Endothelial cell of umbilical vein (primary cell): Measurements from ENCODE around the gene PDE8B. TPM values are rescaled to one million over a fixed set of nuclear protein-coding genes. Genes with fewer than 3 reads are reported as not detected.

Experiments
- BruUV-seq: library from RNA; stranded (reverse); fragments of 400-500 nt; replicated peaks from 2 replicates; lab custom pipeline; 2021; lab: Mats Ljungman, UMichigan
- CTCF ChIA-PET: fragments of 300-600, 350-600 bp; sonication (Branson Sonifier 250); formaldehyde crosslinking; loops from one replicate; lab custom pipeline; 2021; ENCODE audit warnings: antibody characterized with exemption, inconsistent platforms; lab: Charles Lee
- POLR2A ChIA-PET: fragments of 300-600, 350-600 bp; sonication (Branson Sonifier 250); formaldehyde crosslinking; loops from one replicate; lab custom pipeline; 2021; ENCODE audit warnings: antibody characterized with exemption, inconsistent platforms; lab: Charles Lee
- DNase-seq: peaks from one replicate; pipeline ENCODE4 v3.0.0-alpha.2; 2011; ENCODE audit warnings: low read depth, low spot score
- FAIRE-seq: peaks from 2 replicates; lab custom pipeline; 2011; peaks lifted over from hg19 to GRCh38; lab: Jason Lieb, UNC
- H2AFZ ChIP-seq: 2 replicates; pipeline ENCODE4 v1.6.0; 2012; ENCODE audit warnings: low read depth, low read length, control low read depth, inconsistent platforms
- H3K27ac ChIP-seq: 2 replicates; pipeline ENCODE4 v1.5.1; 2011; ENCODE audit warnings: low read depth, mild to moderate bottlenecking, control low read depth, low read length, moderate library complexity; ENCODE audit not compliant: insufficient read depth
- H3K27me3 ChIP-seq, 2 experiments: 2 replicates each; pipeline versions ENCODE4 v1.6.0 to v1.6.1; 2011; ENCODE audit warnings: low read length in 2 of 2, mixed read lengths in 1 of 2; ENCODE audit not compliant: control insufficient read depth in 2 of 2, insufficient read depth in 2 of 2
- H3K36me3 ChIP-seq, 2 experiments: 2 replicates in 1 of 2; 3 replicates in 1 of 2; pipeline ENCODE4 v1.5.1; 2011; ENCODE audit warnings: low read length in 2 of 2, mild to moderate bottlenecking in 1 of 2, moderate library complexity in 1 of 2; ENCODE audit not compliant: control insufficient read depth in 2 of 2, insufficient read depth in 2 of 2; ENCODE audit errors: extremely low read depth in 1 of 2
- H3K4me1 ChIP-seq: 3 replicates; pipeline ENCODE4 v1.5.1; 2011; ENCODE audit warnings: mild to moderate bottlenecking, low read length; ENCODE audit not compliant: control insufficient read depth, insufficient read depth; ENCODE audit errors: extremely low read depth
- H3K4me2 ChIP-seq: 2 replicates; pipeline ENCODE4 v1.6.1; 2011; ENCODE audit warnings: low read length, control low read depth, mixed read lengths; ENCODE audit not compliant: insufficient read depth
- H3K4me3 ChIP-seq, 3 experiments: fragments of 200-600 bp in 1 of 3; sonication (generic), shearing (Covaris generic) in 1 of 3; replicated peaks in 1 of 3; 2 replicates each; pipeline ENCODE4 v1.5.1; 2011 to 2016; ENCODE audit warnings: control low read depth in 3 of 3, low read length in 3 of 3, mild to moderate bottlenecking in 2 of 3, inconsistent platforms in 1 of 3, low read depth in 1 of 3, moderate library complexity in 1 of 3; ENCODE audit not compliant: insufficient read depth in 1 of 3
- H3K79me2 ChIP-seq: 2 replicates; pipeline ENCODE4 v1.6.0; 2012; ENCODE audit warnings: low read length, inconsistent platforms; ENCODE audit not compliant: control insufficient read depth, insufficient read depth
- H3K9ac ChIP-seq: replicated peaks from 2 replicates; pipeline ENCODE3; 2011; ENCODE audit warnings: low read length, control low read depth; ENCODE audit not compliant: insufficient read depth; ENCODE audit errors: extremely low read depth
- H3K9me1 ChIP-seq: replicated peaks from 3 replicates; pipeline ENCODE4 v1.6.0; 2011; ENCODE audit warnings: mild to moderate bottlenecking, low read length; ENCODE audit not compliant: control insufficient read depth, insufficient read depth; ENCODE audit errors: extremely low read depth
- H3K9me3 ChIP-seq: replicated peaks from 2 replicates; pipeline ENCODE4 v1.5.1; 2012; ENCODE audit warnings: low read length, inconsistent platforms; ENCODE audit not compliant: control insufficient read depth, insufficient read depth
- H4K20me1 ChIP-seq: replicated peaks from 2 replicates; pipeline ENCODE3; 2011; ENCODE audit warnings: mild to moderate bottlenecking, low read length; ENCODE audit not compliant: control insufficient read depth, insufficient read depth; ENCODE audit errors: extremely low read depth
- EZH2 ChIP-seq: IDR thresholded peaks from 2 replicates; pipeline ENCODE4 v1.6.1; 2012; ENCODE audit warnings: borderline replicate concordance, low read depth, mild to moderate bottlenecking, moderate library complexity, low read length, inconsistent platforms; ENCODE audit not compliant: severe bottlenecking
- FOS ChIP-seq: IDR thresholded peaks from 2 replicates; pipeline ENCODE4 v1.6.1; 2011; ENCODE audit warnings: mild to moderate bottlenecking, low read length, moderate library complexity, borderline replicate concordance; ENCODE audit not compliant: insufficient read depth
- GATA2 ChIP-seq: IDR thresholded peaks from 2 replicates; pipeline ENCODE4 v1.7.0; 2011; ENCODE audit warnings: low read depth, mild to moderate bottlenecking, moderate library complexity, mixed read lengths, low read length; ENCODE audit not compliant: insufficient read length, insufficient read depth
- JUN ChIP-seq: IDR thresholded peaks from 2 replicates; pipeline ENCODE4 v1.6.1; 2011; ENCODE audit warnings: borderline replicate concordance, low read depth; ENCODE audit not compliant: insufficient read length, insufficient read depth
- MYC ChIP-seq: IDR thresholded peaks from one replicate; pipeline ENCODE4 v1.6.1; 2011; ENCODE audit warnings: mild to moderate bottlenecking, low read depth, low read length
- POLR2A ChIP-seq: IDR thresholded peaks from 2 replicates; pipeline ENCODE4 v1.6.1; 2012; ENCODE audit warnings: low read depth, mild to moderate bottlenecking, control low read depth, low read length
- POLR2AphosphoS5 ChIP-seq: IDR thresholded peaks from 2 replicates; pipeline ENCODE4 v1.6.1; 2012; ENCODE audit warnings: low read depth, mild to moderate bottlenecking, control low read depth, low read length, moderate library complexity; ENCODE audit not compliant: insufficient read depth
- dilution Hi-C: fragments of 300-500 bp; cut with MboI; formaldehyde crosslinking; loops from one replicate; pipeline ENCODE4 v1.15.0; 2019; ENCODE audit warnings: low sequenced_read_pairs; ENCODE audit not compliant: extremely low pct_ligation_motif_present
- intact Hi-C: fragments of 100-400 bp; cut with micrococcal nuclease; formaldehyde crosslinking; loops from one replicate; pipeline ENCODE4 v1.10.0; 2022
- polyA plus RNA-seq, 4 experiments: library from polyadenylated mRNA; depleted of rRNA in 3 of 4; stranded (reverse) in 3 of 4; unstranded in 1 of 4; fragments of >200 nt; gene quantifications; 2 replicates each; pipeline versions ENCODE4 v1.2.1 to v1.2.3, GENCODE V29; 2011 to 2012; ENCODE audit warnings: missing spikeins in 1 of 4
- total RNA-seq: library from RNA; stranded (reverse); gene quantifications from 2 replicates; pipeline ENCODE4 v1.2.3, GENCODE V29; 2021
- TF ChIP-seq, protein P1 (sequence below), 2 donors: IDR thresholded peaks; 1 replicate in 1 of 2; 2 replicates in 1 of 2; pipeline ENCODE4 v1.5.1; 2011; ENCODE audit warnings: low read length in 2 of 2, mild to moderate bottlenecking in 2 of 2, moderate library complexity in 2 of 2, control low read depth in 1 of 2, inconsistent platforms in 1 of 2, low read depth in 1 of 2; ENCODE audit not compliant: insufficient read depth in 1 of 2; ENCODE audit errors: extremely low read depth in 1 of 2
- TF ChIP-seq, protein P2 (sequence below): IDR thresholded peaks from 2 replicates; pipeline ENCODE4 v1.6.1; 2011; ENCODE audit not compliant: insufficient read depth, insufficient read length

PDE8B gene
- total and polyA plus RNA-seq, 2 donors (not counting 3 experiments of a cell fraction or from before 2014, with no cell fraction given) = not detected

GRCh38 chr5:77449981-77450380 is 239.5 kb downstream of the PDE8B start:
- TF ChIP-seq JUN (no peak), FOS (no peak), GATA2 (no peak), POLR2A (no peak), EZH2 (no peak), POLR2AphosphoS5 (no peak), MYC (no peak)
- TF ChIP-seq, protein P1, sequence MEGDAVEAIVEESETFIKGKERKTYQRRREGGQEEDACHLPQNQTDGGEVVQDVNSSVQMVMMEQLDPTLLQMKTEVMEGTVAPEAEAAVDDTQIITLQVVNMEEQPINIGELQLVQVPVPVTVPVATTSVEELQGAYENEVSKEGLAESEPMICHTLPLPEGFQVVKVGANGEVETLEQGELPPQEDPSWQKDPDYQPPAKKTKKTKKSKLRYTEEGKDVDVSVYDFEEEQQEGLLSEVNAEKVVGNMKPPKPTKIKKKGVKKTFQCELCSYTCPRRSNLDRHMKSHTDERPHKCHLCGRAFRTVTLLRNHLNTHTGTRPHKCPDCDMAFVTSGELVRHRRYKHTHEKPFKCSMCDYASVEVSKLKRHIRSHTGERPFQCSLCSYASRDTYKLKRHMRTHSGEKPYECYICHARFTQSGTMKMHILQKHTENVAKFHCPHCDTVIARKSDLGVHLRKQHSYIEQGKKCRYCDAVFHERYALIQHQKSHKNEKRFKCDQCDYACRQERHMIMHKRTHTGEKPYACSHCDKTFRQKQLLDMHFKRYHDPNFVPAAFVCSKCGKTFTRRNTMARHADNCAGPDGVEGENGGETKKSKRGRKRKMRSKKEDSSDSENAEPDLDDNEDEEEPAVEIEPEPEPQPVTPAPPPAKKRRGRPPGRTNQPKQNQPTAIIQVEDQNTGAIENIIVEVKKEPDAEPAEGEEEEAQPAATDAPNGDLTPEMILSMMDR (IDR thresholded peaks at IDR 0.05; ENCODE audit: extremely low read depth in 1 of 2, insufficient read depth in 1 of 2, low read depth in 1 of 2, low read length in 2 of 2) = no peak
- TF ChIP-seq, protein P2, sequence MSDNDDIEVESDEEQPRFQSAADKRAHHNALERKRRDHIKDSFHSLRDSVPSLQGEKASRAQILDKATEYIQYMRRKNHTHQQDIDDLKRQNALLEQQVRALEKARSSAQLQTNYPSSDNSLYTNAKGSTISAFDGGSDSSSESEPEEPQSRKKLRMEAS = no peak
- dilution Hi-C loops = no loop called here
- Histone ChIP-seq H3K4me3 (no peak overlapping the region), H3K27me3 (no peaks in the 10 kb centered on the region), H3K4me1 (no peaks in the 10 kb centered on the region), H3K9me1 (no peaks in the 10 kb centered on the region), H3K79me2 (no peaks in the 10 kb centered on the region), H3K36me3 (no peaks in the 10 kb centered on the region), H3K9ac (no peak overlapping the region), H3K9me3 (no peaks in the 10 kb centered on the region), H3K4me2 (no peak overlapping the region), H2AFZ (no peak overlapping the region), H4K20me1 (no peaks in the 10 kb centered on the region), H3K27ac (no peak overlapping the region)
- DNase-seq (no peak), FAIRE-seq (no peak)
- no TSS peak for BruUV-seq
- intact Hi-C loops = no loop called here
- CTCF ChIA-PET = no interaction called here
- POLR2A ChIA-PET = no interaction called here
